Fibroblast of skin of abdomen (primary cell): ENCODE results near the gene MAGEA4. TPM values are rescaled to one million over a fixed set of nuclear protein-coding genes. Genes with fewer than 3 reads are reported as not detected.
"Not testable (repeated sequence)": the region's sequence is repeated elsewhere in the genome, so short reads cannot be mapped to it uniquely, and the experiment has no call there.

ENCODE experiments used
- DNase-seq: peaks from one replicate; pipeline ENCODE4 v3.0.0-alpha.2; 2013
- polyA plus RNA-seq, 2 experiments: library from polyadenylated mRNA; unstranded; fragments of 120-200 nt; gene quantifications; one replicate each; pipeline ENCODE4 v1.2.1, GENCODE V29; 2013; ENCODE audit not compliant: insufficient read length in 2 of 2

Gene MAGEA4, protein sequence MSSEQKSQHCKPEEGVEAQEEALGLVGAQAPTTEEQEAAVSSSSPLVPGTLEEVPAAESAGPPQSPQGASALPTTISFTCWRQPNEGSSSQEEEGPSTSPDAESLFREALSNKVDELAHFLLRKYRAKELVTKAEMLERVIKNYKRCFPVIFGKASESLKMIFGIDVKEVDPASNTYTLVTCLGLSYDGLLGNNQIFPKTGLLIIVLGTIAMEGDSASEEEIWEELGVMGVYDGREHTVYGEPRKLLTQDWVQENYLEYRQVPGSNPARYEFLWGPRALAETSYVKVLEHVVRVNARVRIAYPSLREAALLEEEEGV
- polyA plus RNA-seq (2013, experiment 1 of 2; ENCODE audit: insufficient read length): not detected
- polyA plus RNA-seq (2013, experiment 2 of 2; ENCODE audit: insufficient read length): not detected

- no peak for DNase-seq
These were observed at the start of gene MAGEA4 for GRCh38 chrX:151912780-151913179. Gene MAGEA4, plus strand, starts transcription at chrX:151912889. Its CDS starts 10,776 bp downstream, at chrX:151923665.

DNA sequence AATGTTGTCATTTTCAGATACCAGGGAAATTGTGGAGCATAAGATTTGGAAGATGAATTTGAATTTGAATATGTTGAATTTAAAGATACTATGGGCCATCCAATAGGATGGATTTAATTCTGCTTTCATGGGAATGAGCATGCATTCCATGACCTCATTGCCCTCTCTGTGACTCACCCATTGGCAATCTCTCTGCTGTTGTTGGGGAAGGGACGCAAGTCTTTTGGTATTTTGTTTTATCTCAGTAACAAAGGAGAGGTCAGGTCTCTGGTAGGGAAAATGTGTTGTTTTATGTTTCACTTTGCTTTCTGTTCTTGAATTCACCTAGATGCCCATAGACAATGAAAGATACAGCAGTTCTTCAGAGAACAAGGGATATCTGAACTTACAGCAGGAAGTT lies 42.1 kb upstream of the MAGEA4 start:
- DNase-seq: peak; percentile 73

DNA sequence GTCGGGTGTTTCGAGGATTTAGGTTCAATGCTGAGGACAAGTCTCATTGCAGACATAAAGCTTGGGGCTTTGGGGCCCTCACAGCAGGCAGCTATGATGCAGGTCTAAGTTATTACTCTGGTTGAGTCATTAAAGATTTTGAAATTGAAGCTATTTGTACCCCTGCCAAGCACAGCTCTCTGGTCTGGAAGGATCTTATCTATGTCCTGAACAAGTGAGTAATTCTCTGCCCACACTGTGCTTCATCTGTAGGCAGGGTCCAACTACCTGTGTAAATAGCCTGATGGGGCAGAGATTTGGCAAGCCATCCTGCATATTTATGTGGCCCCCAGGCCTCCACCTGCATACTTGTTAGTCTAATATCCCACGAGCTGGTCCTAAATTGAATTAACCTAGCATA lies 41.4 kb upstream of the MAGEA4 start:
- DNase-seq: peak; percentile 83

- DNase-seq: no peak
These were observed 39.6 kb upstream of the MAGEA4 start for GRCh38 chrX:151873096-151873495.

DNA sequence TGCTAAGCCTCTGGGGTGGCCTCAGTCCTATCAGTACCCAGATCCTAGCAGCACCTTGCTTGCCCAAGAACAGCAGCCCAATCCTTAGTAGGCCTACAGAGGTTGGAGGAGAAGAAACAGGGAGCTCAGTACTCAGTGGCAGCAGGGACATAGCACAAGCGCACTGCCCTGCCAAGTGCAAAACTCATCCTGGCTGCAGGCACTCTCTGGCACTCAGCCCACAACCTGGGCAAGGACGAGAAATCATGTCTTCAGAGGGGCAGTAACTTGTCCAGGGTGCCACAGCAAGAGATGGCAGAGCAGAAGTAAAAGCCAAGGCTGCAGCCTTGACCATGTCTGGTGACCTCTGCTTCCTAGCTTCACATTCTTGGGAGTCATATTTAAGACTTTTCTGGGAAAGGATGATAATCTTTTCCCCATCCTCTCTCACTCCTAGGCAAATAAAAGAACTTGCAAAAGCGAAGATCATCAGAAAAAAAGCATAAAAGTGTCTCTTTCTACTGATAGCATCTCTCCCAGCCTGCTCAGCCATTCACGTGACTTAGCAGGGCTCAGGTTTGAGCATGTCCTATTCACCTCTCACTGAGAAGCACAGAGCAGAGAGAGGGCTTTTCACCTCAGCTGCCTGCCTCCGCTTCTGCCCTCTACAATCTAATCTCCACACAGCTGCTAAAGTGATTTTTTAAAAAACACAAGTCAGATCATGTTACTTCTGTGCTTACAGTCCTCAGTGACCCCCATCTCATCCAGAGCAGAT lies 37.2 kb upstream of the MAGEA4 start:
- DNase-seq: no peak

DNA sequence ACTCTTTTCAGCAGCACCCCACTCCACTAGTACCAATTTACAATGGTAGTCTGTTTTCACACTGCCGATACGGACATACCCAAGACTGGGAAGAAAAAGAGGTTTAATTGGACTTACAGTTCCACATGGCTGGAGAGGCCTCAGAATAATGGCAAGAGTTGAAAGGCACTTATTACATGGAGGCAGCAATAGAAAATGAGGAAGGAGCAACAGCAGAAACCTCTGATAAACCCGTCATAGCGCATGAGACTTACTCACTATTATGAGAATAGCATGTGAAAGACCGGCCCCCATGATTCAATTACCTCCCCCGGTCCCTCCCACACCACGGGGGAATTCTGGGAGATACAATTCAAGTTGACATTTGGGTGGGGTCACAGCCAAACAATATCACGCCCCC lies 34.1 kb upstream of the MAGEA4 start:
- no peak for DNase-seq

GRCh38 chrX:151879856-151880255 lies 32.8 kb upstream of the MAGEA4 start:
- no peak for DNase-seq

DNA sequence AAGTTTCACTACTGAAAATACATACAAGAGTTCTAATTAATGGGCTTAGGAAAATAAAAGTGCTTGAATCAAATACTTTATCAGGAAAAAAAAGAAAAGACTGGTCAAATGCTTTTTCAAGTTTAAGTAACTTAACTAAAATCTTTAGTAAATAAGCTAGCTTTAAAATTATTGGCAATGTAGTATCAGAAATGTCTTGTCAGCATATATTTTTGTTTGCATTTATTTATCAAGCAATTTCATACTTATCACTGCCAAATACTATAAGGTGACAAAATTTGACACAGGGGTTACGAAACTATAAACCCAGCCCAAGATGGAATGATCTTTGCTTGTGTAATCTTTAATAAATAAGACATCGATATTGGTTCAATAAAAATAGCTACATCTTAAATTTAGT lies 31.8 kb upstream of the MAGEA4 start:
- DNase-seq: no peak

DNA sequence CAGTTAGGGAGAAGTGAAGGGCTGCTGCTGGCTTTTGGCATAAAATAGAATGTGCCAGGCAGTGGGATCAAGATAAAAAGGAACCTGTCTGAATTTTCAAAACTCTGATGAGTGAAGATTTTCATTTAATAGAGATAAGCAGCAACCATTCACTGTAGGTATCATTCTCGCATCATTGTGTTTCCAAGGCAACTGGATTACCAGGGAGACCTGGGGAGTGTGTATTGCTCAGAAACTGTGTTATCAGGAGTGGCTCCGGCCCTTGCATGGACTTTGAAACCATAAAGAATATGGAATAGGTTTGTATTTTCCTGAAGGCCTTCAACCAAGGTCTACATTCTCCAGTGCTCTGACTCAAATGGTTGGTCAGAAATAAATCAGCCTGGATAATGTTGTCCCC lies 23.3 kb upstream of the MAGEA4 start:
- DNase-seq: no peak

- DNase-seq: peak; percentile 84
These were observed 15.8 kb upstream of the MAGEA4 start for GRCh38 chrX:151896734-151897474.

DNA sequence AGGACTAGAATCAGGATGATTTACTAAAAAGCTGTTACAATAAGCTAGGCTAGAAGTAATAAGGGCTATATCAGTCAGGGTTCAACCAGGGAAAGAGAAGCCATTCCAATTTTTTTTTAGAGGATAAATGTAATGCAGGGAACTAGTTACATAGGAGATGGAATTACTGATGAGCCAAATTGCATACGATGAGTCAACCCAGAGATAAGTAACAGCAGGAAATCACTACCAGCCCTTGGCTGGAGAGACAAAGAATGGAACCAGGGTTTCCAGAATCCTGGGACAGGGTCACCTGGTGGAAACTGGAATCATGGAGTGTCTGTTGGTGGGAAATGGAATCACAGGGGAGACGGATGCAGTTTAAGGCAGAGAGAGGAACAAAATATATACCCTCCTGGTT lies 13.1 kb upstream of the MAGEA4 start:
- DNase-seq: peak; percentile 45

DNA sequence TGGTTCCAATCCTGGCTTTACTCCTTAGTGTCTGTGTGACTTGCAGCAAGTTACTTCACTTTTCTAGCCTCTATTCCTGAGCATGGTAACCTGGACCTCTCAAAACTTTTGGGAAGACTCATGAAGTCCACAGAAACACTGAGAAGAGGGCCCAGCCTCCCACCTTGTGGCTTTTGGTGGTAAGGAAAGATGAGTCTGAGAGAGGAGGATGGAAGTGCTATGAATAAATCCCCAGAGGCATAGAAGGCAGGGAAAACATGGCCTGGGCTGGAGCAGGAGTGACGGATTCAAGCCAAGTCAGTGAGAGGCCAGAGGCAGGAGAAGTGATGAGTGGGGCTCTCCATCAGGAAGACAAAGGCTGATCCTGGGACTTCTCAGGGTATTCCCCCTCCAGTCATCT lies 10.9 kb upstream of the MAGEA4 start:
- DNase-seq: peak; percentile 0

DNA sequence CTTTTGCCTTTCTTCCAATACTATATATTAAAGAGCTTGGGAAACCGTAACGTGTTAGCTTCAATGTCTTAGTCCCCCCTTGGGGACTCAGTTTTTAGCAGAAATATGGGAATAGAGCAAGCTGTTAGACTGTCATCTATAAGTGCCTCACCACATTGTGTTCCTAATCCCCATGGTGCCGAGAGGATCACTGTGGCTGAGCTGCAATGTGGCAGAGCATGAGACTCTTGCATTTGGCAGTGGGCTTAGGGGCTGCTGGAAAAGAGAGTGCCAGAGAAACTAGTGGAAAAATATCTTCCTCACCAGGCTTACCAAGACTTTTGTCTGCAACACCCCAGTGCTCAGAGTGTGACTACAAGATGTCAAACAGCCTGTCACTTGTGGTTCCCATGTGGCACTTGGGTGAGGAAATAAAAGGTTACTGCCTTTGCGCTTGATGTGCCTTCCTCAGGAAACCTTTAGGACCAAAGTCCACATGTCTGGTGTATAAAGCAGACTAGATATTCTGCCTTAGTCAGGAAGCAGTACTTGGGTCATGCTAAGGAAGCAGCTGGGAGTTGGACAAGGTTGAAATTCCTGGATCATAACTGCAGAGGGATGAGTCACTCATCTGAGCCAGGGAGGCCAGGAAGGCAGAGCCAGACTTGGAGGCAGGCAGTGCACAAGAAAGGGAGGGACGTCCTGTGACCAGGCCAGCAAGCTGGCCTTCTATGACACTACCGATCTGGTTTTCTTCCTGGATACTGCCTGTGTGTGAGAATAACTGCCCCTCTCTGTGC lies 9.7 kb upstream of the MAGEA4 start:
- peak; percentile 83 for DNase-seq

- no peak for DNase-seq
These were observed 7.7 kb upstream of the MAGEA4 start for GRCh38 chrX:151904989-151905388.

DNA sequence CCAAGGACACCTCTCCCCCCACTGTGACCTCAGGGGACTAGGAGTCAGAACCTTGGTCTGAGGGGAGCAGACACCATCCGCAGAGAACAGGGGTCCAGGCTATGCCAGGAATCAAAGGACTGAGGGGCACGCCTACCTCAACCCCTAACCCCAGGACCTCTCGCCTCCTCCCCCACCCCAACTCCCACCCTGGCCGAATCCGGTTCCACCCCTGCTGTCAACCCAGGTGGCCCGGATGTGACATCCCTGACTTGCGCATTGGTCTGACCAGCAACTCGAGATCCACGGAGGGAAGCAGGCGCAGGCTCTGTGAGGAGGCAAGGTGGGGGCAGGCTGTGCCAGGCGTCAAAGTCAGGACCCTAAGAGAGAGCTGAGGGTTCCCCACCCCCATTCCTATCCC lies 468 bp upstream of the MAGEA4 start:
- no peak for DNase-seq

DNA sequence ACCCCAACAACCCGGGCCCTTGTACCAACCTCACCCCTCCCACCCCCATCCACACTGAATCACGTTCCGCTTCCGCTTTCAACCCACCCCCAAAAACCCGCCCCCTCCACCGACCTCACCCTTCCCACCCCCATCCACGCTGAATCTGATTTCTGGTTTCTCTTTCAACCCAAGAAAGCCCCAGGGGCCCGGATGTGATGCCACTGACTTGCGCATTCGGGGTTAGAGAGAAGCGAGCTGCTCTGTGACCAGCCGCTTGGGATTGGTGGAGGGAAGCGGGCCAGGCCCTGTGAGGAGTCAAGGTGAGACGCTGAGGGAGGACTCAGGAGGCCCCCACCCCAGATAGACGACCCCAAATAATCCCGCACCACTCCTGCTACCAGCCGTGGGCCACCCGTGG lies 6.0 kb downstream of the MAGEA4 start:
- not testable (repeated sequence) for DNase-seq

GRCh38 chrX:151919610-151920009 lies 6.9 kb downstream of the MAGEA4 start:
- no peak for DNase-seq

DNA sequence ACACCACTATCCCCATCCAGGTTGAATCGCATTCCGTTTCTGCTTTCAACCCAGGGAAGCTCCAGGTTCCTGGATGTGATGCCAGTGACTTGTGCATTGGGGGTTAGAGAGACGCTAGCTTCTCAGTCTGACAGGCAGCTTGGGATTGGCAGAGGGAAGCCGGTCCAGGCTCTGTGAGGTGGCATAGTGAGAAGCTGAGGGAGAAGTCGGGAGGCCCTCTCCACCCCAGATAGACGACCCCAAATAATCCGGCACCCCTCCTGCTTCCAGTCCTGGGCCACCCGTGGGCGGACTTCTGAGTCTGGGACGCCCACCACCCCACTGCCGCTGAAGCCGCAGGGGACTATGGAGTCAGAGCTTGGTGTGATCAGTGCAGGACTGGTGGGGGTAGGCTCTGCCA lies 7.4 kb downstream of the MAGEA4 start:
- DNase-seq: no peak

DNA sequence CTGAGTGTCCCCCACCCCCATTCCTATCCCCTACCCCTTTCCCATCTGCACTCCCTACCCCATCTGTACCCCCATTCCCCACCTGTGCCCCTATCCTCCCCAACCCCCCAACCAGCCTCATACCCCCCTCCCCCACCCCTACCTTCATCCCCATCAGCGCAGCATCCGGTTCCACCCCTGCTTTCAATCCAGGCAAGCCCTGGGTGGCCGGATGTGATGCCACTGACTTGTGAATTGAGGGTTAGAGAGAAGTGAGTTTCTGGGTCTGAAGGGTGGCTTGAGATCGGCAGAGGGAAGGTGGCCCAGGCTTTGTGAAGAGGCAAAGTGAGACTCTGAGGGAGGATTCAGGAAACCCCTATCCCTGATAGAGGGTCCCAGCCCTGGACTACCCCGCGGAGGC lies 7.8 kb downstream of the MAGEA4 start:
- DNase-seq: no peak

GRCh38 chrX:151921292-151921691 lies 8.6 kb downstream of the MAGEA4 start:
- no peak for DNase-seq

- DNase-seq: no peak
These were observed 9.2 kb downstream of the MAGEA4 start for GRCh38 chrX:151921866-151922265.

DNA sequence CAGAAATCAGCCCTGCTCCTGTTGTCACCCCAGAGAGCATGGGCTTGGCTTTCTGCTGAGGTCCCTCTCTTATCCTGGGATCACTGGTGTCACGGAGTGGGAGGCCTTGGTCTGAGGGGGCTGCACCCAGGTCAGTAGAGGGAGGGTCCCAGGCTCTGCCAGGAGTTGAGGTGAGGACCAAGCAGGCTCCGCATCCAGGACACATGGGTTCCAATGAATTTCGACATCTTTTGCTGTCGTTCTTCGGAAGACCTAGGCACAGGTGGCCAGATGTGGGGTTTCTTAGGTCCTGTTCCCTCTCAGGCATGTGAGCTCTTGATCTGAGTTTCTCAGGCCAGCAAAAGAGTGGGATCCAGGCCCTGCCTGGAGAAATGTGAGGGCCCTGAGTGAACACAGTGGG lies 10.0 kb downstream of the MAGEA4 start:
- DNase-seq: no peak

- no peak for DNase-seq
These were observed 11.0 kb downstream of the MAGEA4 start for GRCh38 chrX:151923648-151924047.
